Vagina (tissue), 2 donors: ENCODE measurements around the gene CAPN9.

Experiments used
- POLR2A ChIP-seq, 2 donors: fragments of 450-650 bp; IDR thresholded peaks; one replicate each; pipeline ENCODE4 v1.6.1; 2017; ENCODE audit warnings: antibody characterized with exemption in 2 of 2, mild to moderate bottlenecking in 2 of 2, moderate library complexity in 2 of 2
- POLR2AphosphoS5 ChIP-seq, 2 donors: sonication (generic); formaldehyde crosslinking; IDR thresholded peaks; one replicate each; pipeline ENCODE4 v1.9.0; 2017; ENCODE audit warnings: antibody characterized with exemption in 2 of 2, mild to moderate bottlenecking in 2 of 2, low read depth in 1 of 2; ENCODE audit not compliant: insufficient read depth in 1 of 2
- TF ChIP-seq, protein P1 (sequence below), 3 experiments: fragments of 450-650 bp in 2 of 3; fragments of 200-600 bp in 1 of 3; sonication (generic) in 1 of 3; IDR thresholded peaks; one replicate each; pipeline ENCODE4 v1.5.1; 2017 to 2019; ENCODE audit warnings: antibody characterized with exemption in 3 of 3, mild to moderate bottlenecking in 2 of 3, moderate library complexity in 2 of 3

DNA sequence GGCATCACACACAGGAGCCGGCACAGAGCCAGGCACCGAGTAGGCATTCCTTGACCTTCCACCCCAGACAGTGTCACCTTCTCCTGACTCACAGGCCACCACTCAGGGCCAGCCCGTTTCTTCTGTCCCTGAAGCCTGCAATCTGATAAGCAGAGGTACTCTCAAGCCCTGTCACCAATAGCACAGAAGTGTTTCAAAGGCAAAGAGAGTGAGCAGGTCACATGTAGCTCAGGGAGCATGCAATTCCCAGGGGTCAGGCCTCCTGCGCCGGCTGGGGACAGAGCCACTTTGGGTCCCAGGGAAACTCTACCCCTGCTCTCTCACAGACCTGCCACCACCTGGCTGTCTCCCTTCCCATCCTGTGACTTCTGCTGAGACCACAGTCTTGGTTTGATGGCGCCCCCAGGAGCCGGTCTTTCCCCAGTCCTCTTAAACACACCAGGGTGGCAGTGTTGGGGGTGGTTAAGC is 13.2 kb downstream of the CAPN9 start:
- TF ChIP-seq, protein P1, sequence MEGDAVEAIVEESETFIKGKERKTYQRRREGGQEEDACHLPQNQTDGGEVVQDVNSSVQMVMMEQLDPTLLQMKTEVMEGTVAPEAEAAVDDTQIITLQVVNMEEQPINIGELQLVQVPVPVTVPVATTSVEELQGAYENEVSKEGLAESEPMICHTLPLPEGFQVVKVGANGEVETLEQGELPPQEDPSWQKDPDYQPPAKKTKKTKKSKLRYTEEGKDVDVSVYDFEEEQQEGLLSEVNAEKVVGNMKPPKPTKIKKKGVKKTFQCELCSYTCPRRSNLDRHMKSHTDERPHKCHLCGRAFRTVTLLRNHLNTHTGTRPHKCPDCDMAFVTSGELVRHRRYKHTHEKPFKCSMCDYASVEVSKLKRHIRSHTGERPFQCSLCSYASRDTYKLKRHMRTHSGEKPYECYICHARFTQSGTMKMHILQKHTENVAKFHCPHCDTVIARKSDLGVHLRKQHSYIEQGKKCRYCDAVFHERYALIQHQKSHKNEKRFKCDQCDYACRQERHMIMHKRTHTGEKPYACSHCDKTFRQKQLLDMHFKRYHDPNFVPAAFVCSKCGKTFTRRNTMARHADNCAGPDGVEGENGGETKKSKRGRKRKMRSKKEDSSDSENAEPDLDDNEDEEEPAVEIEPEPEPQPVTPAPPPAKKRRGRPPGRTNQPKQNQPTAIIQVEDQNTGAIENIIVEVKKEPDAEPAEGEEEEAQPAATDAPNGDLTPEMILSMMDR (IDR thresholded peaks at IDR 0.05) = no peak
- no peak for TF ChIP-seq POLR2A (IDR thresholded peaks at IDR 0.05)
- no peak for TF ChIP-seq POLR2AphosphoS5 (IDR thresholded peaks at IDR 0.05; ENCODE audit: insufficient read depth in 1 of 2, low read depth in 1 of 2)
